IPS DF 6.9 (cell line): Measurements from ENCODE around the gene NDE1.

Experiments
- DNase-seq: peaks from one replicate; pipeline ENCODE4 v3.0.0-alpha.2; 2013; ENCODE audit warnings: low read depth, low spot score
- H3K27ac ChIP-seq: one replicate; pipeline ENCODE4 v1.5.1; 2013; ENCODE audit warnings: low read length, control low read depth
- H3K27me3 ChIP-seq: 2 replicates; pipeline ENCODE4 v1.6.1; 2013; ENCODE audit warnings: mild to moderate bottlenecking, low read length; ENCODE audit not compliant: control insufficient read depth, insufficient read depth
- H3K36me3 ChIP-seq: 2 replicates; pipeline ENCODE4 v1.6.1; 2013; ENCODE audit warnings: low read length; ENCODE audit not compliant: control insufficient read depth, insufficient read depth
- H3K4me1 ChIP-seq: 2 replicates; pipeline ENCODE4 v1.6.1; 2013; ENCODE audit warnings: low read length; ENCODE audit not compliant: control insufficient read depth, insufficient read depth
- H3K4me3 ChIP-seq: 2 replicates; pipeline ENCODE4 v1.5.1; 2013; ENCODE audit warnings: mild to moderate bottlenecking, low read length
- H3K9me3 ChIP-seq: 2 replicates; pipeline ENCODE4 v1.6.1; 2013; ENCODE audit warnings: low read length, inconsistent platforms; ENCODE audit not compliant: control insufficient read depth, insufficient read depth
- WGBS: extraction: QIAGEN DNeasy Blood & Tissue Kit; methylation state at CpG from one replicate; pipeline ENCODE4 v1.1.7; 2013; ENCODE audit warnings: mixed read lengths, missing lambda C conversion rate; ENCODE audit not compliant: insufficient read length, insufficient coverage; 5-methylcytosine and 5-hydroxymethylcytosine counted together

The NDE1 gene

DNA sequence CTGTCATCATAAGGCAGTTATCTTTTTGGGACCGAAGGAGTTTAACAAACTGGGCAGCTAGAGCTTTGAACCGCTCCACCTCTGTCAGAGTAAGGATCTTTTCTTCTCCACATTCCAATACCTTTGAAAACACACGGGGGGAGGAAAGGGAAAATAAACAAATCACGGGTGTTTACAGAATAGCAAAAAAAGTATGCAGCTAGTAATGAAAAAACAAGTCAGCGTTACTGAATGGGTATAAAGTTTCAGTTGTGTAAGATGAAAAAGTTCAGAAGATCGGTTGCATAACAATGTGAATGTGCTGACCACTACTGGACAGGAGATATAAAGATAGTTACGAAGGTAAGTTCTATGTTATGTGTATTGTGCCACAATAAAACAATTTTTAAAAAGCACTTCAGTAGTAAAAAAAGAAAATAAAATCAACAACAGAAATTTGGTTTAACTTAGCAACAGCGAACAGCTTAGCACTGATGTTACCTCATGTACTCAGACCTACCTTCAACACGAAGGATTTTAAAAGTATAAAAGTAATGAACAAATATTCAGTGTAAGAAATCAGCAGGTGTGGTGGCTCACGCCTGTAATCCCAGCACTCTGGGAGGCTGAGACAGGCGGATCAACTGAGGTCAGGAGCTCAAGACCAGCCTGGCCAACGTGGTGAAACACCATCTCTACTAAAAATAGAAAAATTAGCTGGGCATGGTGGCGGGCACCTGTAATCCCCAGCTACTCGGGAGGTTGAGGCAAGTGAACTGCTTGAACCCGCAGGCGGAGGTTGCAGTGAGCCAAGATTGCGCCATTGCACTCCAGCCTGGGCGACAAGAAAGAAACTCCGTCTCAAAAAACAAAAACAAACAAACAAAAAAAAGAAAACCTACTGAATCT lies 41.4 kb upstream of the NDE1 start:
- Histone ChIP-seq H3K36me3 (peaks cover 16% of the 10 kb centered on the region; the same call in 1 of the 2 replicates), H3K27me3 (no peaks in the 10 kb centered on the region), H3K4me3 (no peak overlapping the region), H3K4me1 (no peaks in the 10 kb centered on the region), H3K27ac (no peak overlapping the region), H3K9me3 (no peaks in the 10 kb centered on the region)
- no CpG with 5 or more reads among the region's 19 CpGs for WGBS
- DNase-seq: no peak

DNA sequence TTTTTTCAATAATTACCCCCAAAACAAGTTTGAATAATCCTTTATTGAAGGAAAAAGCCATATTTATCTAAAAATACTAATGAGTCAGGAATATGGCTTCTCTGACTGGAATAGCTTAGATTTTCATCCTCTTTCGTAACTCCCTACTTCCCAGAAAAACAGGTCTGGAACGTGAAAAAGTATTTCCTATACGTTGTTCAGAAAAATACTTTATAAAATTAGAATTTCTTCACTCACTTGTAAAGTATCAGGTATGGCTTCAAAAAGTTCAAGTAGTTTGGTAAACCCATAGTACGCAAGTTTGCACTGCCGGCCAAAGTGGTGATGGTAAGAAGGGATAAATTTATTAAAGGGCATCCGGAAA lies 40.8 kb upstream of the NDE1 start:
- DNase-seq: no peak
- no peaks in the 10 kb centered on the region for H3K9me3 ChIP-seq
- no peaks in the 10 kb centered on the region for H3K27me3 ChIP-seq
- WGBS: no CpG with 5 or more reads among the region's 6 CpGs
- no peak overlapping the region for H3K4me3 ChIP-seq
- H3K36me3 ChIP-seq: peaks cover 16% of the 10 kb centered on the region; the same call in 1 of the 2 replicates
- H3K27ac ChIP-seq: no peak overlapping the region
- H3K4me1 ChIP-seq: no peaks in the 10 kb centered on the region

DNA sequence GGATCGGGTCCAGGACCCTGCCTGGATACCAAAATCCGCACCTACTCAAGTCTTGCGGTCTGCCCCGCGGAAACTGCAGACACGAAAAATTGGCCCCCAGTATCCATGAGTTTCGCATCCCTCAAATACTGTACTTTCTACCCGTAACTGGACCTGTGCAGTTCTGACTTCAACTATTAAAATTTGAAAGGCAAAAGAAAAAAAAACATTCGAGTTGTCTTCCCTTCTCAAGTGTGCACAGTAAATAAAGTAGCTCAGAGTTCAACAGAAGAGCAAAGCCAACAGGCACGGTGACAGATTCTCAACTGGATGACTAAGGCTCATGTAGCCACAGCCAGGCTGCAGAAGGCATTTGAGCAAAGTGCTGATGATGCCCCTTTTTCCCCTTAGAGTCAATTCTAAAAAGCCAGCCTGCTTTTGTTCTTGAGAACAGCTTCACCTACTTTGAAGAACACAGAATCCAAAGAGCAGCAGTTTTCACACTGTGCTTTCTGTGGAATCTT lies 39.6 kb upstream of the NDE1 start:
- H3K9me3 ChIP-seq: no peaks in the 10 kb centered on the region
- H3K27me3 ChIP-seq: no peaks in the 10 kb centered on the region
- H3K27ac ChIP-seq: no peak overlapping the region
- H3K4me3 ChIP-seq: no peak overlapping the region
- no CpG with 5 or more reads among the region's 10 CpGs for WGBS
- H3K4me1 ChIP-seq: no peaks in the 10 kb centered on the region
- DNase-seq: no peak
- peaks cover 12% of the 10 kb centered on the region; the same call in 1 of the 2 replicates for H3K36me3 ChIP-seq

GRCh38 chr16:15611610-15612009 lies 38.4 kb upstream of the NDE1 start:
- no peaks in the 10 kb centered on the region for H3K9me3 ChIP-seq
- H3K4me1 ChIP-seq: no peaks in the 10 kb centered on the region
- no peak for DNase-seq
- H3K27ac ChIP-seq: no peak overlapping the region
- H3K36me3 ChIP-seq: peaks cover 15% of the 10 kb centered on the region
- no CpG with 5 or more reads among the region's 7 CpGs for WGBS
- no peak overlapping the region for H3K4me3 ChIP-seq
- H3K27me3 ChIP-seq: no peaks in the 10 kb centered on the region

- no peak for DNase-seq
- no peak overlapping the region for H3K4me3 ChIP-seq
- H3K4me1 ChIP-seq: no peaks in the 10 kb centered on the region
- peaks cover 19% of the 10 kb centered on the region for H3K36me3 ChIP-seq
- H3K9me3 ChIP-seq: no peaks in the 10 kb centered on the region
- no peaks in the 10 kb centered on the region for H3K27me3 ChIP-seq
- no peak overlapping the region for H3K27ac ChIP-seq
- no CpG with 5 or more reads among the region's 4 CpGs for WGBS
These were observed 36.4 kb upstream of the NDE1 start for GRCh38 chr16:15613676-15614075.

- WGBS: no CpG with 5 or more reads among the region's 4 CpGs
- H3K4me3 ChIP-seq: no peak overlapping the region
- H3K27me3 ChIP-seq: no peaks in the 10 kb centered on the region
- no peaks in the 10 kb centered on the region for H3K9me3 ChIP-seq
- no peak for DNase-seq
- no peaks in the 10 kb centered on the region for H3K4me1 ChIP-seq
- H3K27ac ChIP-seq: no peak overlapping the region
- H3K36me3 ChIP-seq: peaks cover 20% of the 10 kb centered on the region
These were observed 34.0 kb upstream of the NDE1 start for GRCh38 chr16:15616012-15616411.

DNA sequence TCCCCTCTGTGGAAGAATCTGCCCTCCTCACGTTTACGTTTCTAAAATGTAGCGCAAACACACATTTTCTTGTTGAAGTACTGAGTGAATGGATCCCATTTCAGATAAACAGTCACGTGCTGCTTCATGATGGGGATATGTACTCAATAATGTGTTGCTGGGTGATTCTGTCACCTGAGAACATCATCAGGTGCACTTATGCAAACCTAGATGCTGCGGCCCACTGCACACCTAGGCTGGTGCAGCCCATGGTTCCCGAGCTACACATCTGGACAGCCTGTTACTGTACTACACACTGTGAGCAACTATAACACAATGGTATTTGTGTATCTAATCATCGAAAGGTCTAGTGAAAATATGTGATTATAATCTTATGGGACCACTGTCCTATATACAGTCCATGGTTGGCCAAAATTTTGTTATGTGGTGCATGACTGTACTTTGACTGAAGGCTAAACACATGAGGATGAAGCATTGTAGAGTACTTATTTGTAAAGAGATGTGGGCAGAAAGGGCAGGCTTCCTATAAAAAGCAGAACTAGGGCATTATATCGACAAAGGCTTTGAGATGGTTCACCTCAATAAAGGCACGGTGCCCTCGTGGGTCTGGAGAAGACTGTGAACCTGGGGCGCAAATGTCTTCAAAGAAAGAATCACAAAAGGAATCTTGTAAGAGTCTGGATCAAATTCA lies 33.4 kb upstream of the NDE1 start:
- Histone ChIP-seq H3K27me3 (no peaks in the 10 kb centered on the region), H3K4me1 (no peaks in the 10 kb centered on the region), H3K27ac (no peak overlapping the region), H3K4me3 (no peak overlapping the region), H3K36me3 (peaks cover 18% of the 10 kb centered on the region), H3K9me3 (no peaks in the 10 kb centered on the region)
- WGBS: no CpG with 5 or more reads among the region's 11 CpGs
- DNase-seq: no peak

DNA sequence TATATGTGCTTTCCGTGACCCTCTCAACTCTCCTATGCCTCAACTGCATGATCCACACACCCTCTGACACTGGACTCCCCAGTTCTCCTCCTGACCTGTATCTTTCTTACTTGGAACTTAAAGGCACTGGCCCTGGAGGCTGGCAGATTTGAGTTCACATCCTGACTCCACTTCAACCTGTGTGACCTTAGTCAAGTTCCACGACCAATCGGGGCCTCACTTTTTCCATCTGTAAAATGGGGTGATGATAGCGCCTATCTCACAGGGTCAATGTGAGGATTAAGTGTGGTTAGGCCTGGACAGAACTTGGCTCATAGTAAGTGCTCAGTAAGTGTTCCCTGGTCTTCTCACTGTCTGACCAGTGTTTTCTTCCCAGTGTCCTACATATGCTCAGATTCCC lies 32.1 kb upstream of the NDE1 start:
- Histone ChIP-seq H3K4me1 (no peaks in the 10 kb centered on the region), H3K9me3 (no peaks in the 10 kb centered on the region), H3K27me3 (no peaks in the 10 kb centered on the region), H3K27ac (no peak overlapping the region), H3K36me3 (peaks cover 11% of the 10 kb centered on the region), H3K4me3 (no peak overlapping the region)
- DNase-seq: no peak
- WGBS: no CpG with 5 or more reads among the region's 4 CpGs

GRCh38 chr16:15618392-15618791 lies 31.7 kb upstream of the NDE1 start:
- no peak for DNase-seq
- H3K27me3 ChIP-seq: no peaks in the 10 kb centered on the region
- no peak overlapping the region for H3K27ac ChIP-seq
- H3K4me1 ChIP-seq: no peaks in the 10 kb centered on the region
- H3K4me3 ChIP-seq: no peak overlapping the region
- H3K36me3 ChIP-seq: peaks cover 11% of the 10 kb centered on the region
- WGBS: no CpG with 5 or more reads among the region's 4 CpGs
- no peaks in the 10 kb centered on the region for H3K9me3 ChIP-seq

DNA sequence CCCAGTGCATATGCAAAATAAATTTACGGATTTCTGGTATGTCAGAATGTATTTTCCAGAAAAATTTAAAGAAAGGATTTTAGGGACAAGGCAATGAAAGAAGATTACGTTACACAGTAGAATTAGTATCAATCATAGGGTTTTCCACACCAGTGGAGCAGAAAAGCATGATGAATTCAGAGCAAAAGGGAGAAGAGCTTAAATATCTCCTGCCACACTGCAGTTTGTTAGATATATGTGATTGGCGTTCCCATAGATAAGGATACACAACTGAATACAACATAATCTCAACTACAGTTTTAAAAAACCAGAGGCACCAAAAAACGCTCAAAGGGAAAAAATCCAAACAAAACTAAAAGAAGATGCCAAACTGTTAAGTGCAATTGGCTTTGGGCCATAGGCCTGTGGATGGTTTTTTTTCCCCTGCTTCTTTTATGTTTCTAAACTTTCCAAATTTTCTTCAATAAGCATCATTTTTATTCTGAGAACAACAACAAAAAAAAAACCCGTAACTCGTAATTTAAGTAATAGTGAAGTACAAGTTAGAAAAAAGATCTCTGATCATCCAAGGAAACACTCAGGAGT lies 29.3 kb upstream of the NDE1 start:
- H3K27me3 ChIP-seq: no peaks in the 10 kb centered on the region
- no peak overlapping the region for H3K27ac ChIP-seq
- no peak overlapping the region for H3K4me3 ChIP-seq
- DNase-seq: no peak
- H3K9me3 ChIP-seq: no peaks in the 10 kb centered on the region
- peaks cover 20% of the 10 kb centered on the region for H3K36me3 ChIP-seq
- 100% methylated on average over 2 of the region's 6 CpGs for WGBS
- H3K4me1 ChIP-seq: no peaks in the 10 kb centered on the region
